Tibial artery (tissue), 4 donors: Measurements from ENCODE around the gene OR2F1.
"Not testable (repeated sequence)": the region's sequence is repeated elsewhere in the genome, so short reads cannot be mapped to it uniquely, and the experiment has no call there.

Experiments
- DNase-seq, 2 donors: peaks; one replicate each; pipeline ENCODE4 v3.0.0-alpha.2; 2019
- H3K27ac ChIP-seq, 2 donors: fragments of 200-600 bp; sonication (generic) in 1 of 2; 1 replicate in 1 of 2; 2 replicates in 1 of 2; pipeline ENCODE4 v1.5.1; 2018 to 2019; ENCODE audit warnings: mild to moderate bottlenecking in 1 of 2
- H3K27me3 ChIP-seq, 2 donors: fragments of 200-600 bp; sonication (generic) in 1 of 2; one replicate each; pipeline versions ENCODE4 v1.5.1 to v1.6.0; 2016 to 2019
- H3K36me3 ChIP-seq, 3 donors: fragments of 200-600 bp; sonication (generic) in 2 of 3; one replicate each; pipeline ENCODE4 v1.5.1; 2016 to 2019; ENCODE audit warnings: mild to moderate bottlenecking in 2 of 3
- H3K4me1 ChIP-seq, 4 donors: fragments of 200-600 bp; sonication (generic) in 2 of 4; 1 replicate in 3 of 4; 2 replicates in 1 of 4; pipeline ENCODE4 v1.5.1; 2016 to 2019
- H3K4me3 ChIP-seq, 2 donors: fragments of 200-600 bp; sonication (generic) in 1 of 2; 1 replicate in 1 of 2; 2 replicates in 1 of 2; pipeline ENCODE4 v1.5.1; 2018 to 2019; ENCODE audit warnings: mild to moderate bottlenecking in 2 of 2
- H3K9me3 ChIP-seq, 3 donors: fragments of 200-600 bp; sonication (generic) in 1 of 3; one replicate each; pipeline ENCODE4 v1.5.1; 2016 to 2019
- intact Hi-C: fragments of 100-400 bp; cut with DNase I; formaldehyde crosslinking; loops from one replicate; pipeline ENCODE4 v1.15.0; 2023; ENCODE audit warnings: low total_unique reads
- TF ChIP-seq, protein P1 (sequence below), 2 experiments: fragments of 200-600 bp in 1 of 2; fragments of 450-650 bp in 1 of 2; IDR thresholded peaks; one replicate each; pipeline ENCODE4 v1.5.1; 2017 to 2019; ENCODE audit warnings: antibody characterized with exemption in 2 of 2, mild to moderate bottlenecking in 1 of 2, moderate library complexity in 1 of 2

The OR2F1 gene

DNA sequence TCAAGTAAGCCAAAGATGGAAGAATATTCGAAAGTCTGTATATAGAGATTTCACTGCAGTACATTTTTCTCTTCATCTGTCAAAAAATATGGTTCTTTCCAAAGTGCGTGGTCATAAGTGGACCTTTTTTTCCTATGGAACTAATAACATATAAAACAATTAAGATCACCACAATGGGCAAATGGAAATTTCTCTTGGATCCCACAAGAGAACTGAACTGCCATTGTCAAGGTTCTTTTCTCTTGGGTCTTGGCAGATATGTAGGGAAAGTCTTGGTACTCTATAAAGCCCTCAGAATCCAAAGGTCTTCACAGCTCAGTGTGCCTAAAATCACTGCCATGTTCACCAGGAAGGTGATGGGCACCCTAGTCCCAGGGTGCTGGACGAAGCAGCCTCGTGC lies 45.4 kb downstream of the OR2F1 start, which contains the start of gene OR6B1:
Gene OR6B1 (plus strand): TSS at position 301 of the 400 bp plus-strand sequence. CDS start 3,677 bp downstream, outside the sequence.
- Histone ChIP-seq H3K36me3 (no peaks in the 10 kb centered on the region), H3K4me1 (no peaks in the 10 kb centered on the region), H3K27me3 (no peaks in the 10 kb centered on the region), H3K9me3 (no peaks in the 10 kb centered on the region), H3K27ac (no peak within 1 kb of the TSS), H3K4me3 (no peak within 1 kb of the TSS)
- DNase-seq = no peak
- TF ChIP-seq, protein P1, sequence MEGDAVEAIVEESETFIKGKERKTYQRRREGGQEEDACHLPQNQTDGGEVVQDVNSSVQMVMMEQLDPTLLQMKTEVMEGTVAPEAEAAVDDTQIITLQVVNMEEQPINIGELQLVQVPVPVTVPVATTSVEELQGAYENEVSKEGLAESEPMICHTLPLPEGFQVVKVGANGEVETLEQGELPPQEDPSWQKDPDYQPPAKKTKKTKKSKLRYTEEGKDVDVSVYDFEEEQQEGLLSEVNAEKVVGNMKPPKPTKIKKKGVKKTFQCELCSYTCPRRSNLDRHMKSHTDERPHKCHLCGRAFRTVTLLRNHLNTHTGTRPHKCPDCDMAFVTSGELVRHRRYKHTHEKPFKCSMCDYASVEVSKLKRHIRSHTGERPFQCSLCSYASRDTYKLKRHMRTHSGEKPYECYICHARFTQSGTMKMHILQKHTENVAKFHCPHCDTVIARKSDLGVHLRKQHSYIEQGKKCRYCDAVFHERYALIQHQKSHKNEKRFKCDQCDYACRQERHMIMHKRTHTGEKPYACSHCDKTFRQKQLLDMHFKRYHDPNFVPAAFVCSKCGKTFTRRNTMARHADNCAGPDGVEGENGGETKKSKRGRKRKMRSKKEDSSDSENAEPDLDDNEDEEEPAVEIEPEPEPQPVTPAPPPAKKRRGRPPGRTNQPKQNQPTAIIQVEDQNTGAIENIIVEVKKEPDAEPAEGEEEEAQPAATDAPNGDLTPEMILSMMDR (IDR thresholded peaks at IDR 0.05) = no peak
- intact Hi-C loops = no loop called here

DNA sequence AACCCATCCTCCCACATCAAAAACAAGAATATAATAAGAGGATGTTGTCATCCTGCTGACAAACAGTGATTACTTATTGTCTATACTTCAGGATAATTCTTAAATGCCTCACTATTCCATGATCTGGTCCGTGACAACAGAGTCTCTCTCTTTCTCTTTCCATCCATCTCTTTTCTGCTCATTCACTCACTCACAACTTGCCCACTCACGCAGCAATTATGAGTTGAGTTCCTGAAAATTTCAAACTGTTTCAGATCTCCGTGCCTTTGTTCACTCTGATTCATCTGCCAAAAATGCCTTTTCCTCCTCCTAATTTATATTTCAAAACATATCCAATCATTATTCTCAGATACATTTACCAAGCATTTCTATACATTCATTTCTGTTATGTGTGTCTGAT lies 46.9 kb downstream of the OR2F1 start:
- Histone ChIP-seq H3K27me3 (no peaks in the 10 kb centered on the region), H3K27ac (no peak overlapping the region), H3K36me3 (no peaks in the 10 kb centered on the region), H3K9me3 (no peaks in the 10 kb centered on the region), H3K4me3 (no peak overlapping the region), H3K4me1 (no peaks in the 10 kb centered on the region)
- TF ChIP-seq, protein P1 (IDR thresholded peaks at IDR 0.05) = no peak
- intact Hi-C loops = no loop called here
- DNase-seq = no peak

DNA sequence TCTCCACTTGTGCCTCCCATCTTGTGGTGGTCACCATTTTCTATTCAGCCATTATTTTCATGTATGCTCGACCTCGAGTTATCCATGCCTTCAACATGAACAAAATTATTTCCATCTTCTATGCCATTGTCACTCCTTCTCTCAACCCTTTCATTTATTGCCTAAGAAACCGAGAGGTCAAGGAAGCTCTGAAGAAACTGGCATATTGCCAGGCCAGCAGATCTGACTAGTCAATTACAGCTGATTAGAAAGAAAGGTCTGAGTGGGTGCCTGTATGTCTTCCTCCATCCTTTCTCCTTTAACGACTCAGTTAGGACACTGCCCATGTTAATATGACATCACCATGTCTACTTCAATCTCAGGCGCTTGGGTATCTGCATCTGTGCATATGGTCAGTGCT lies 50.1 kb downstream of the OR2F1 start:
- TF ChIP-seq, protein P1 (IDR thresholded peaks at IDR 0.05) = no peak
- no peaks in the 10 kb centered on the region for H3K27me3 ChIP-seq
- no peak overlapping the region for H3K4me3 ChIP-seq
- no peaks in the 10 kb centered on the region for H3K36me3 ChIP-seq
- intact Hi-C loops = no loop called here
- H3K4me1 ChIP-seq = no peaks in the 10 kb centered on the region
- DNase-seq = no peak
- H3K9me3 ChIP-seq = no peaks in the 10 kb centered on the region
- H3K27ac ChIP-seq = no peak overlapping the region

DNA sequence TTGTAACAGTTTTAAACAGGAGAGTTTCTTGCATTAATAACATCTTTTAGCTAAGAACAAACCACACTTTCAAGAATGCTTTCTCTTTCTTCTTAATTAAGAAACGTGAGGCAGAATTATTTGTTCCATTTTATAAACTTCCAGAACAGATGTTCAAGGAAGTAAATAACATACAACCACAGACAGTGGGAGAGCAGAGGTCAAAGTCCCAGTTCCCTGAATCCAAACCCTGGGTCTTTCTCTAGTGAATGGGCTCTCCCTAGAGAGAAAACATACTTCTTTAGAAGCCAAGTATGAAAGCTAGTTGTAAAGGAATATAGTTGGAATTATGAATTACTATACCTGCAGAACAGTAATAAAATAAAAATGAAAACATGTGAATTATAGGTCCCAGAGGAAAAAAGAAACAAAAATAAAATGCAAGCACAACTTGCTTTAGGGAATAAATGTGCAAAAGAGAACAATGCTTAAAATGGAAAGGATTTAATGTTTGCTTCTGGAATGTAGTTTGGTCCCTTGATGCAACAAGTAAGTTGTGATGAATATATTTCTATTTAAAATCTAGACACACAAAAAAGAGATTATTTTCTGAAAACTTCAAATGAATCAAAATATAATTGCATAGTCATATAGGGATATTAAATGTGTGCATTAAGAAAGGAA lies 51.5 kb downstream of the OR2F1 start:
- no peak for DNase-seq
- intact Hi-C loops = no loop called here
- TF ChIP-seq, protein P1 (IDR thresholded peaks at IDR 0.05) = no peak
- Histone ChIP-seq H3K9me3 (no peaks in the 10 kb centered on the region), H3K4me3 (no peak overlapping the region), H3K27me3 (no peaks in the 10 kb centered on the region), H3K36me3 (no peaks in the 10 kb centered on the region), H3K27ac (no peak overlapping the region), H3K4me1 (no peaks in the 10 kb centered on the region)

DNA sequence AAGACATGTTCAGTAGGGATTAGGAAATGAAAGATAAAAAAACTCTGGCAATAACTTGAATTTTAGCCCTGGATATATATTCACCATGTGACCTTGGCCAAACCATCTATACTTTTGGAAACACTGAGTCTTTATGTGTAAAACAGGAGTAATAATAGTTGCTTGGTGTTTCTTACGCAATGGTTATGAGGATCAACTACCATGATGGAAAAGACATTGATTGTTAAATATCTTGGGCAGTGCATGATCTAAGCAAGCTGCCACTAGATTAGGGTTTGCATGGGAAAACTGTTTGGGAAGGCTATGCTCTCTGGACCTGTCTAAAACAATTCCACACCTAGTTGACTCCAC lies 52.0 kb downstream of the OR2F1 start:
- Histone ChIP-seq H3K27me3 (no peaks in the 10 kb centered on the region), H3K4me1 (no peaks in the 10 kb centered on the region), H3K9me3 (no peaks in the 10 kb centered on the region), H3K27ac (no peak overlapping the region), H3K36me3 (no peaks in the 10 kb centered on the region), H3K4me3 (no peak overlapping the region)
- intact Hi-C loops = no loop called here
- TF ChIP-seq, protein P1 (IDR thresholded peaks at IDR 0.05) = no peak
- DNase-seq = no peak

DNA sequence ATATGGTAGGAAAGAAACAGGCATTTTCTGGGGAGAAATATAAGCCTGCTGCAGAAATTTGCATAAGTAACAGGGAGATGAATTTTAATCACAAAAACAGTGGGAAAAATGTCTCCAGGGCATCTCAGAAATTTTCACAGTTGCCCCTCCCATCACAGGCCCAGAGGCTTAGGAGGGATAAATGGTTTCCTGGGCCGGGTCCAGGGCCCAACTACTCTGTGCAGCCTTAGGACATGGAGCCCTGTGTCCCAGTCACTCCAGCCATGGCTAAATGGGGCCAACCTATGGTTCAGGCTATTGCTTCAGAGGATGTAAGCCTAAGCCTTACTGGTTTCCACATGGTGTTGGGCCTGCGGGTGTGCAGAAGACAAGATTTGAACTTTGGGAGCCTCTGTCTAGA lies 54.7 kb downstream of the OR2F1 start:
- H3K9me3 ChIP-seq = no peaks in the 10 kb centered on the region
- intact Hi-C loops = no loop called here
- TF ChIP-seq, protein P1 (IDR thresholded peaks at IDR 0.05) = no peak
- no peak overlapping the region for H3K27ac ChIP-seq
- no peaks in the 10 kb centered on the region for H3K27me3 ChIP-seq
- H3K4me3 ChIP-seq = no peak overlapping the region
- H3K4me1 ChIP-seq = no peaks in the 10 kb centered on the region
- no peaks in the 10 kb centered on the region for H3K36me3 ChIP-seq
- no peak for DNase-seq

DNA sequence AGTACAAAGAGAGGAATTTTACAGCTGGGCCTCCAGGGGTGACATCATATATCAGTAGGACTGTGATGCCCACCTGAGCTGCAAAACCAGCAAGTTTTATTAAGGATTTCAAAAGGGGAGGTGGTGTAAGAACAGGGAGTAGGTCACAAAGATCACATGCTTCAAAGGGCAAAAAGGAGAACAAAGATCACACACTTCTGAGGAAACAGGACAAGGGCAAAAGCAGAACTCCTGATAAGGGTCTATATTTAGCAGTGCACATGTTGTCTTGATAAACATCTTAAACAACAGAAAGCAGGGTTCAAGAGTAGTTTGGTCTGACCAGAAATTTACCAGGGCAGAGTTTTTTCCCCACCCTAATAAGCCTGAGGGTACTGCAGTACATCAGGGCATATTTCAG lies 55.4 kb downstream of the OR2F1 start:
- H3K4me3 ChIP-seq, H3K27ac ChIP-seq, H3K4me1 ChIP-seq, H3K27me3 ChIP-seq, H3K9me3 ChIP-seq, intact Hi-C loops, DNase-seq, H3K36me3 ChIP-seq: not testable (repeated sequence)

DNA sequence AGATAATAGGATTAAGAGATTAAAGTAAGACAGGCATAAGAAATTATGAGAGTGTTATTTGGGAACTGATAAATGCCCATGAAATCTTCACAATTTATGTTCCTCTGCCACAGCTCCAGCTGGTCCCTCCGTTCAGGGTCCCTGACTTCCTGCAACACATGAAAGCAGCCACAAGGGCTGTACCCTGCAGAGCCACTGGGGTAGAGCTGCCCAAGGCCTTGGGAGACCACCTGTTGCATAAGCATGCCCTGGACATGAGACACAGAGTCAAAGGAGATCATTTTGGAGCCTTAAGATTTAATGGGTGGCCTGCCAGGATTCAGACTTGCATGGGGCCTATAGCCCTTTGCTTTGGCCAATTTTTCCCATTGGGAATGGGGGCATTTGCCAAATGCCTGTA lies 56.2 kb downstream of the OR2F1 start:
- DNase-seq, H3K4me1 ChIP-seq, H3K27ac ChIP-seq, H3K9me3 ChIP-seq, H3K36me3 ChIP-seq, intact Hi-C loops, H3K4me3 ChIP-seq, H3K27me3 ChIP-seq: not testable (repeated sequence)
